SU-DHL-6 (cell line): Measurements from ENCODE around the gene PLXND1.

Experiments
- H2AFZ ChIP-seq: fragments of 200-600 bp; sonication (generic); 2 replicates; pipeline ENCODE4 v1.6.1; 2014; ENCODE audit warnings: low read depth, mild to moderate bottlenecking, moderate library complexity, mixed read lengths, antibody characterized with exemption, low read length; ENCODE audit not compliant: severe bottlenecking
- H3F3A ChIP-seq: fragments of 200-600 bp; shearing (Covaris generic); 2 replicates; pipeline ENCODE4 v1.6.0; 2016; ENCODE audit warnings: antibody characterized with exemption, mild to moderate bottlenecking; ENCODE audit not compliant: insufficient read depth
- H3K27ac ChIP-seq: fragments of 200-600 bp; sonication (generic); 2 replicates; pipeline ENCODE4 v1.5.1; 2016; ENCODE audit warnings: low read depth, mild to moderate bottlenecking, low read length, moderate library complexity, mixed read lengths
- H3K27me3 ChIP-seq: fragments of 200-600 bp; sonication (generic), shearing (Covaris generic); 2 replicates; pipeline ENCODE4 v1.6.0; 2014; ENCODE audit warnings: mild to moderate bottlenecking, low read length
- H3K36me3 ChIP-seq: fragments of 200-600 bp; sonication (generic); 2 replicates; pipeline ENCODE4 v1.6.1; 2014; ENCODE audit warnings: mild to moderate bottlenecking, low read length, mixed read lengths
- H3K4me2 ChIP-seq: fragments of 300-600, 200-600 bp; shearing (Covaris generic), sonication (generic); 2 replicates; pipeline ENCODE4 v1.6.0; 2014; ENCODE audit warnings: low read length, low read depth, mild to moderate bottlenecking; ENCODE audit not compliant: poor library complexity, severe bottlenecking
- H3K4me3 ChIP-seq: fragments of 200-600 bp; sonication (generic); 2 replicates; pipeline ENCODE4 v1.5.1; 2014; ENCODE audit warnings: antibody characterized with exemption, low read length, mild to moderate bottlenecking, mixed read lengths; ENCODE audit not compliant: insufficient read depth, poor library complexity, severe bottlenecking
- H3K79me2 ChIP-seq: fragments of 200-600 bp; sonication (generic); 2 replicates; pipeline ENCODE4 v1.6.1; 2014; ENCODE audit warnings: mild to moderate bottlenecking, low read length, moderate library complexity; ENCODE audit not compliant: insufficient read depth
- H3K9ac ChIP-seq: fragments of 200-600 bp; sonication (generic); 2 replicates; pipeline ENCODE4 v1.7.0; 2014; ENCODE audit warnings: mild to moderate bottlenecking, low read length
- H3K9me2 ChIP-seq: fragments of 200-600 bp; sonication (generic); replicated peaks from 2 replicates; pipeline ENCODE4 v1.6.1; 2014; ENCODE audit warnings: low read length; ENCODE audit not compliant: insufficient read depth
- H3K9me3 ChIP-seq: fragments of 200-600 bp; sonication (generic); 2 replicates; pipeline ENCODE4 v1.6.1; 2014; ENCODE audit warnings: low read length, mixed read lengths; ENCODE audit not compliant: insufficient read depth
- H4K20me1 ChIP-seq: fragments of 200-600 bp; sonication (generic); 2 replicates; pipeline ENCODE4 v1.6.1; 2014; ENCODE audit warnings: low read depth, mild to moderate bottlenecking, antibody characterized with exemption, low read length, moderate library complexity, mixed read lengths
- CTCF ChIP-seq: fragments of 200-600 bp; sonication (generic); IDR thresholded peaks from one replicate; pipeline ENCODE4 v1.5.1; 2017; ENCODE audit warnings: antibody characterized with exemption, mild to moderate bottlenecking, low read length, moderate library complexity; ENCODE audit not compliant: insufficient read depth, poor library complexity, severe bottlenecking
- EZH2phosphoT487 ChIP-seq: fragments of 200-600 bp; sonication (generic), shearing (Covaris generic); conservative IDR thresholded peaks from 2 replicates; pipeline ENCODE4 v1.6.1; 2018; ENCODE audit warnings: mild to moderate bottlenecking, antibody characterized with exemption, low read length, moderate library complexity, mixed read lengths

The PLXND1 gene

DNA sequence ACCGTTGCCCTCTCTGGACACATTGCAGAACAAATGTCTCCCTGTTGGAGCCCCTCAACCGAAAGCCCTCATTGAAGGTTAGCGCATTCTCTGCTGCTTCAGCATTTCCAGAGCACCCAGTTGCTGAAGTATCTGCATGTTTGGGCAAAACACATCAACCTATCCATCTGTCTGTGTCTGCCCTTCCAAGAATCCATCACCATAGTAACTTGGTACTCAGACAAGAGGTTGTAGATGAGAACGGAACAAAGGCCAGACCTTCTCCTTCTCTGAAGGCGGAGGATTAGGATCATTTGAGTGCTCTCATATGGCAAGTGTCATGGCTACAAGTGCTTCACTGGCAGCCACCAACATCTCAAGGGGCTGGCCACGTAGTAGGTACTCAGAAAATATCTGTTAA, 101.1 kb downstream of the PLXND1 start:
- TF ChIP-seq EZH2phosphoT487 (no peak), CTCF (no peak)

More for the DNA sequence above, 101.1 kb downstream of the PLXND1 start:
- Histone ChIP-seq H3K9me2 (no peaks in the 10 kb centered on the region), H2AFZ (no peak overlapping the region), H3K27ac (no peak overlapping the region), H3K79me2 (no peaks in the 10 kb centered on the region), H3K9ac (no peak overlapping the region), H3K27me3 (no peaks in the 10 kb centered on the region), H3K36me3 (no peaks in the 10 kb centered on the region), H3F3A (no peaks in the 10 kb centered on the region), H3K4me3 (no peak overlapping the region), H3K4me2 (no peak overlapping the region), H3K9me3 (no peaks in the 10 kb centered on the region), H4K20me1 (no peaks in the 10 kb centered on the region)
